Parathyroid adenoma (tissue), 2 donors: Measurements from ENCODE around the gene FTMT.

Experiments used
- H2AFZ ChIP-seq: fragments of 300-600 bp; sonication (generic); one replicate; pipeline ENCODE4 v1.7.0; 2017; ENCODE audit warnings: antibody characterized with exemption, mild to moderate bottlenecking
- H3K27ac ChIP-seq: fragments of 300-600 bp; sonication (generic); one replicate; pipeline ENCODE4 v1.7.0; 2017
- H3K27me3 ChIP-seq: fragments of 300-600 bp; sonication (generic); one replicate; pipeline ENCODE4 v1.7.0; 2017; ENCODE audit warnings: low read length; ENCODE audit not compliant: control insufficient read depth, insufficient read depth
- H3K36me3 ChIP-seq: fragments of 300-600 bp; sonication (generic); one replicate; pipeline ENCODE4 v1.7.0; 2017; ENCODE audit warnings: low read length; ENCODE audit not compliant: control insufficient read depth, insufficient read depth
- H3K4me1 ChIP-seq: fragments of 300-600 bp; sonication (generic); one replicate; pipeline ENCODE4 v1.7.0; 2017; ENCODE audit warnings: control low read depth
- H3K4me2 ChIP-seq: fragments of 300-600 bp; sonication (generic); one replicate; pipeline ENCODE4 v1.7.0; 2017; ENCODE audit warnings: low read length
- H3K4me3 ChIP-seq: fragments of 300-600 bp; sonication (generic); one replicate; pipeline ENCODE4 v1.7.0; 2017; ENCODE audit warnings: low read depth, low read length
- H3K79me2 ChIP-seq: fragments of 300-600 bp; sonication (generic); one replicate; pipeline ENCODE4 v1.7.0; 2017; ENCODE audit warnings: control low read depth
- H3K9ac ChIP-seq: fragments of 300-600 bp; sonication (generic); one replicate; pipeline ENCODE4 v1.7.0; 2017; ENCODE audit warnings: mild to moderate bottlenecking
- H3K9me3 ChIP-seq: fragments of 300-600 bp; sonication (generic); one replicate; pipeline ENCODE4 v1.7.0; 2017; ENCODE audit warnings: low read length; ENCODE audit not compliant: control insufficient read depth
- TF ChIP-seq, protein P1 (sequence below): fragments of 300-600 bp; sonication (generic); IDR thresholded peaks from one replicate; pipeline ENCODE4 v1.7.0; 2017; ENCODE audit warnings: antibody characterized with exemption, mild to moderate bottlenecking
- donor health status: primary hyperparathyroidism.

Gene FTMT

DNA sequence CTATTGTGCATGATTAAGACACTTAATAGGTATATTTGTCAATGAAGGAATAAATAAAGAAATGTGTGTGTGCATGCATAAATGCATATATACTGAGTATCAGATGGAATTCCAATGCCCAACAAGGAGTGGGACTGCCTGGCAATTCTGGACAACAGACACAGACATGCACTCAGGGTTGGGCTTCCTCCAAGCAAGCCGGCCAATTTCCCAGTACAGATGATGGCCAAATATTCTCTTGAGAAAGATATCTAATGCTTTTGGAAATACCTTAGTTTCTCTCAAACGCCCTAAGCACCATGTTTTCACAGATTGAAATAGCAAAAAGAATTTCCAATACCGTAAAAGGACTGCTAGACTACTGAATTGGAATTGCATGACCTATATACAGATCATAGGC, 11.1 kb downstream of the FTMT start:
- Histone ChIP-seq H3K36me3 (no peaks in the 10 kb centered on the region), H3K4me2 (no peak overlapping the region), H3K27ac (no peak overlapping the region), H3K4me1 (no peaks in the 10 kb centered on the region), H3K9me3 (no peaks in the 10 kb centered on the region), H3K79me2 (no peaks in the 10 kb centered on the region), H3K4me3 (no peak overlapping the region), H3K9ac (no peak overlapping the region), H3K27me3 (no peaks in the 10 kb centered on the region), H2AFZ (no peak overlapping the region)
- TF ChIP-seq, protein P1, sequence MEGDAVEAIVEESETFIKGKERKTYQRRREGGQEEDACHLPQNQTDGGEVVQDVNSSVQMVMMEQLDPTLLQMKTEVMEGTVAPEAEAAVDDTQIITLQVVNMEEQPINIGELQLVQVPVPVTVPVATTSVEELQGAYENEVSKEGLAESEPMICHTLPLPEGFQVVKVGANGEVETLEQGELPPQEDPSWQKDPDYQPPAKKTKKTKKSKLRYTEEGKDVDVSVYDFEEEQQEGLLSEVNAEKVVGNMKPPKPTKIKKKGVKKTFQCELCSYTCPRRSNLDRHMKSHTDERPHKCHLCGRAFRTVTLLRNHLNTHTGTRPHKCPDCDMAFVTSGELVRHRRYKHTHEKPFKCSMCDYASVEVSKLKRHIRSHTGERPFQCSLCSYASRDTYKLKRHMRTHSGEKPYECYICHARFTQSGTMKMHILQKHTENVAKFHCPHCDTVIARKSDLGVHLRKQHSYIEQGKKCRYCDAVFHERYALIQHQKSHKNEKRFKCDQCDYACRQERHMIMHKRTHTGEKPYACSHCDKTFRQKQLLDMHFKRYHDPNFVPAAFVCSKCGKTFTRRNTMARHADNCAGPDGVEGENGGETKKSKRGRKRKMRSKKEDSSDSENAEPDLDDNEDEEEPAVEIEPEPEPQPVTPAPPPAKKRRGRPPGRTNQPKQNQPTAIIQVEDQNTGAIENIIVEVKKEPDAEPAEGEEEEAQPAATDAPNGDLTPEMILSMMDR, result no peak

DNA sequence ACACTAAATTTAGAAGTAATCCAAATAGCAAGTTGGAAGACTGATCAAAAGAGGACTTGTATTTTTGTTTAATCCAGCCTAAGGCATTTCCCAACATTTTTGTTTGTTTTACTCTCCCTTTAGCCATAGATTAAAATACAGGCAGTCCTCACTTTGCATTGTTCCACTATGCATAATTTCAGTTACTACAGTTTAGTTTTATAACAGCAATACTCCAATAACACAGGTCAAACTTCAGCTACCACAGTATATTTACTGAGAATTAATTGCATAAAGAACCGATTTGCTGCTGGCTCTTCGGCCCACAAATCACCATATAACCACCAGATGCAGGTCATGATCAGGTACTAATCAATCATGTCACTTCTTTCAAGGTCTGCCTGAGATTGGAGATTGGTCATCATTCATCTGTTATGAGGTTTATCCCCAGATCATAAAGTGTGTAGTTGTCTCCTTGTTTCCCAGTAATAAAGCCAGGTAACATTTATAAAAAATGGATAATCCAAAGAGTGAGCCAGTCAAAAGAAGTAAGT, 12.1 kb downstream of the FTMT start:
- no peak overlapping the region for H3K4me3 ChIP-seq
- TF ChIP-seq, protein P1, result no peak
- H3K27me3 ChIP-seq, result no peaks in the 10 kb centered on the region
- no peak overlapping the region for H3K27ac ChIP-seq
- H3K79me2 ChIP-seq, result no peaks in the 10 kb centered on the region
- no peaks in the 10 kb centered on the region for H3K9me3 ChIP-seq
- no peak overlapping the region for H3K4me2 ChIP-seq
- H3K4me1 ChIP-seq, result no peaks in the 10 kb centered on the region
- H3K9ac ChIP-seq, result no peak overlapping the region
- no peak overlapping the region for H2AFZ ChIP-seq
- H3K36me3 ChIP-seq, result no peaks in the 10 kb centered on the region

DNA sequence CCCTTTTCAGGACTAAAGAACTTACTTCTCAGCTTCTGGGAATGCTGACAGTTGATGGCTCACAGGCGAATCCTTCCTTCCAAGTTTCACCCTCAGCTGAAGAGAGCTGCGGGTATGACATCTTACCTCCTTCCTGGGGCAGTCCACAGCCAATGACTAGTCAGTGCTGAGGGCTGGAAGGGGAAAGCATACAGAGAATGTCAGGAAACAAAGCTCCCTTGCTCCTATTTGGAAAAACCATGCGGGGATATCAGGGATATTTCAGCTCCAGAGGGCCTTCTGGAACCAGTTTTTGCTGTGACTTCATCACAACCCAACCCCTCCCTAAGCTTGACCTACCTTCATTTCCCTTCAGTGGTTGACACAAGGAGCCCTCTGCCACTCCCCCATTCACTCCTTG, 15.7 kb downstream of the FTMT start:
- H3K9ac ChIP-seq, result no peak overlapping the region
- H2AFZ ChIP-seq, result no peak overlapping the region
- H3K4me3 ChIP-seq, result no peak overlapping the region
- no peak overlapping the region for H3K27ac ChIP-seq
- no peaks in the 10 kb centered on the region for H3K9me3 ChIP-seq
- TF ChIP-seq, protein P1, result no peak
- no peaks in the 10 kb centered on the region for H3K27me3 ChIP-seq
- no peak overlapping the region for H3K4me2 ChIP-seq
- no peaks in the 10 kb centered on the region for H3K36me3 ChIP-seq
- no peaks in the 10 kb centered on the region for H3K4me1 ChIP-seq
- H3K79me2 ChIP-seq, result no peaks in the 10 kb centered on the region

DNA sequence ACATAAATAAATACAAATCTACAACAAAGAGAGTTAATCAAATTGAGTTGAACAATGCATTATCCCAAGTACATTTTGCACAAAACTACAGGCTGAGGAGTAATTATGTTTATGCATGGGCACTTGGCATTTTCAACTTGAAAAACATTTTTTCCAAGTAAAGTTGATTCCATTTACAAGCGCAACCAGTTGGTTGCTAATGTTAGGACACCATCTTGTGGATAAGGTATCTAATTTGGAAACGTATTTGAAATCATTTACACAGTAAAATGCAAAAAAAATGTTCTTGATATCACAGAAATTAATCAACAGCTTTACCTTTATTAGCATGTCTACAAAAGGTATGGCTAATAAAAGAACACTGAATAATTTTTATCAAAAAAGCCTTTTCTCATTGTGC, 18.8 kb downstream of the FTMT start:
- Histone ChIP-seq H3K9me3 (no peaks in the 10 kb centered on the region), H3K4me1 (no peaks in the 10 kb centered on the region), H3K27me3 (no peaks in the 10 kb centered on the region), H3K4me2 (no peak overlapping the region), H3K27ac (no peak overlapping the region), H3K9ac (no peak overlapping the region), H3K36me3 (no peaks in the 10 kb centered on the region), H3K4me3 (no peak overlapping the region), H3K79me2 (no peaks in the 10 kb centered on the region), H2AFZ (no peak overlapping the region)
- TF ChIP-seq, protein P1, result no peak

DNA sequence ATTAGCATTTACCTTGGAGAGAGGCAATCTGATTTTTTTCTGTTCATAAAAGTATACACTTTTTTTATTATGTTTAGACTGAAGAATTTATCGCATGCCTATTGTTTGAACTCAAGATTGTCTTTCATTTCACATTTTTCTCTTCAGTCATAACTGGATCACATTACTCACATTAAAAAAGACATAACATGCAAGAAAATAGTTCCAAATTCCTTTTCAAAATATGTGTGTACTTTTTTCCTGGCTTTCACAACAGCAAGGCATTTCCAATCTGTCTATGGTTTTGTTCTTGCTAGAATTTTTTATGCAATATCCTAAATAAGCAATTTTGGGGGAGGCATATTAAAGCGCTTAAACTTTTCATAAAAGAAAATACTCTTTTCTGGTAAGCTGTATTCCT, 21.2 kb downstream of the FTMT start:
- Histone ChIP-seq H3K27ac (no peak overlapping the region), H3K4me3 (no peak overlapping the region), H3K79me2 (no peaks in the 10 kb centered on the region), H3K9ac (no peak overlapping the region), H3K36me3 (no peaks in the 10 kb centered on the region), H2AFZ (no peak overlapping the region), H3K4me2 (no peak overlapping the region), H3K4me1 (no peaks in the 10 kb centered on the region), H3K27me3 (no peaks in the 10 kb centered on the region), H3K9me3 (no peaks in the 10 kb centered on the region)
- TF ChIP-seq, protein P1, result no peak
